Measurements from ENCODE around the gene VEGFC.

GRCh38 chr4:176774852-176775251 lies 17.9 kb downstream of the VEGFC start:
- TF ChIP-seq CTCF (IDR thresholded peaks at IDR 0.05) (no peak), POLR2A (IDR thresholded peaks at IDR 0.05) (no peak)

Measured in testis (tissue), 2 donors.